ENCODE results near the gene TEN1. TPM values are rescaled to one million over a fixed set of nuclear protein-coding genes. Genes with fewer than 3 reads are reported as not detected.

TEN1 gene
- total and polyA plus RNA-seq, 9 of the 15 experiments (the other 6 are each of a cell fraction or from before 2014, with no cell fraction given), result 1.3 to 25.7 (median 10.1) TPM

- BruUV-seq (replicated peaks), result no TSS peak
- Histone ChIP-seq H3K4me3 (no peak overlapping the region), H3K9me3 (replicated peaks; ENCODE audit: control insufficient read depth, insufficient read depth, low read depth, low read length) (no peaks in the 10 kb centered on the region), H3K9me1 (ENCODE audit: control insufficient read depth, insufficient read depth, low read length) (no peaks in the 10 kb centered on the region), H3K4me2 (ENCODE audit: insufficient read depth, low read length) (no peak overlapping the region), H3K27ac (ENCODE audit: extremely low read depth, low read depth, low read length) (no peak overlapping the region), H3K27me3 (ENCODE audit: control insufficient read depth in 2 of 2, insufficient read depth in 2 of 2, low read length in 2 of 2) (peaks cover 37 to 52% of the 10 kb centered on the region in 2 experiments), H3K9ac (ENCODE audit: insufficient read depth in 1 of 2, low read depth in 2 of 2, low read length in 2 of 2) (no peak overlapping the region), H3K36me3 (ENCODE audit: control insufficient read depth, insufficient read depth, low read length) (peaks cover 7% of the 10 kb centered on the region; the same call in 2 of the 3 replicates), H4K20me1 (replicated peaks; ENCODE audit: control insufficient read depth, insufficient read depth, low read length) (no peaks in the 10 kb centered on the region), H3K79me2 (ENCODE audit: control insufficient read depth, insufficient read depth, low read length) (no peaks in the 10 kb centered on the region), H2AFZ (ENCODE audit: low read depth, low read length) (no peak overlapping the region), H3K4me1 (replicated peaks in 1 of 2; ENCODE audit: control insufficient read depth in 2 of 2, insufficient read depth in 2 of 2, low read length in 2 of 2) (peaks cover 0 to 34% of the 10 kb centered on the region in 2 experiments; a peak in 3 of 5 replicates)
- intact Hi-C loops (cut with micrococcal nuclease) (loop anchor here (10.0 kb wide), 1 partner anchor 253 kb away; no protein-coding TSS in a partner anchor), in situ Hi-C loops (cut with MboI) (loop anchor here (5.0 to 10.0 kb wide), 3 partner anchors 101 to 284 kb away; a partner anchor contains a TSS)
- FAIRE-seq (no peak), DNase-seq (ENCODE audit: extremely low read depth in 1 of 4, low spot score in 3 of 4) (no peak), ATAC-seq (no peak)
- CTCF ChIA-PET (ENCODE audit: low intra/inter-chr PET ratio), result no interaction called here
- 17% methylated on average over 14 of the region's 16 CpGs for WGBS (ENCODE audit: insufficient coverage, low coverage, missing lambda C conversion rate)
- POLR2A ChIA-PET, result interaction anchor here (0.7 to 1.8 kb wide), 7 partner anchors 11 to 260 kb away, joined by 3 to 5 read pairs (median 4); no protein-coding TSS in a partner anchor
- TF ChIP-seq KDM2B (CRISPR knock-in tag; IDR thresholded peaks at IDR 0.05), result no peak
Observed at GRCh38 chr17:76007850-76008165, 28.8 kb downstream of the TEN1 start.

GRCh38 chr17:76008208-76008607 is 29.2 kb downstream of the TEN1 start:
- ChIA-PET CTCF (ENCODE audit: low intra/inter-chr PET ratio) (no interaction called here), POLR2A (interaction anchor here (0.6 to 2.0 kb wide), 8 partner anchors 11 to 260 kb away, joined by 3 to 9 read pairs (median 4); no protein-coding TSS in a partner anchor)
- in situ Hi-C loops (cut with MboI), result loop anchor here (5.0 to 10.0 kb wide), 3 partner anchors 101 to 284 kb away; a partner anchor contains a TSS
- intact Hi-C loops (cut with micrococcal nuclease), result loop anchor here (10.0 kb wide), 1 partner anchor 253 kb away; no protein-coding TSS in a partner anchor
- Histone ChIP-seq H3K9me3 (replicated peaks; ENCODE audit: control insufficient read depth, insufficient read depth, low read depth, low read length) (no peaks in the 10 kb centered on the region), H3K4me1 (replicated peaks in 1 of 2; ENCODE audit: control insufficient read depth in 2 of 2, insufficient read depth in 2 of 2, low read length in 2 of 2) (peaks cover 0 to 34% of the 10 kb centered on the region in 2 experiments; a peak in 3 of 5 replicates), H3K36me3 (ENCODE audit: control insufficient read depth, insufficient read depth, low read length) (peaks cover 7% of the 10 kb centered on the region; the same call in 2 of the 3 replicates), H3K4me3 (no peak overlapping the region), H4K20me1 (replicated peaks; ENCODE audit: control insufficient read depth, insufficient read depth, low read length) (no peaks in the 10 kb centered on the region), H3K27me3 (ENCODE audit: control insufficient read depth in 2 of 2, insufficient read depth in 2 of 2, low read length in 2 of 2) (peaks cover 37 to 52% of the 10 kb centered on the region in 2 experiments), H3K79me2 (ENCODE audit: control insufficient read depth, insufficient read depth, low read length) (no peaks in the 10 kb centered on the region), H3K9me1 (ENCODE audit: control insufficient read depth, insufficient read depth, low read length) (no peaks in the 10 kb centered on the region), H3K27ac (ENCODE audit: extremely low read depth, low read depth, low read length) (no peak overlapping the region), H3K4me2 (ENCODE audit: insufficient read depth, low read length) (no peak overlapping the region), H2AFZ (ENCODE audit: low read depth, low read length) (no peak overlapping the region), H3K9ac (ENCODE audit: insufficient read depth in 1 of 2, low read depth in 2 of 2, low read length in 2 of 2) (no peak overlapping the region)
- DNase-seq (ENCODE audit: extremely low read depth in 1 of 4, low spot score in 3 of 4), result no peak
- ATAC-seq, result no peak
- FAIRE-seq, result no peak
- 25% methylated on average over 31 of the region's 36 CpGs for WGBS (ENCODE audit: insufficient coverage, low coverage, missing lambda C conversion rate)
- TF ChIP-seq GTF2A2 (tag; IDR thresholded peaks at IDR 0.05) (no peak), XRCC3 (IDR thresholded peaks at IDR 0.05) (no peak), HDAC6 (IDR thresholded peaks at IDR 0.05; ENCODE audit: low read depth, low read length) (0 out of 2 replicates have a peak, but pooled peaks have one; percentile 20), POLR2H (tag; IDR thresholded peaks at IDR 0.05; ENCODE audit: low read depth) (no peak), ZNF23 (CRISPR knock-in tag; IDR thresholded peaks at IDR 0.05) (no peak)
- BruUV-seq (replicated peaks), result no TSS peak
